GM12872 (cell line): ENCODE data around the gene TRPV3.

Experiments
- TF ChIP-seq, protein P1 (sequence below): IDR thresholded peaks from 3 replicates; pipeline ENCODE4 v1.5.1; 2011; ENCODE audit warnings: low read depth, mild to moderate bottlenecking, low read length, moderate library complexity; ENCODE audit not compliant: insufficient read depth

The TRPV3 gene

GRCh38 chr17:3475812-3476610 is 81.6 kb downstream of the TRPV3 start, which contains the start of gene ASPA:
Gene ASPA, plus strand, starts transcription at chr17:3475997. Its CDS starts 163 bp downstream, at chr17:3476160.
- TF ChIP-seq, protein P1, sequence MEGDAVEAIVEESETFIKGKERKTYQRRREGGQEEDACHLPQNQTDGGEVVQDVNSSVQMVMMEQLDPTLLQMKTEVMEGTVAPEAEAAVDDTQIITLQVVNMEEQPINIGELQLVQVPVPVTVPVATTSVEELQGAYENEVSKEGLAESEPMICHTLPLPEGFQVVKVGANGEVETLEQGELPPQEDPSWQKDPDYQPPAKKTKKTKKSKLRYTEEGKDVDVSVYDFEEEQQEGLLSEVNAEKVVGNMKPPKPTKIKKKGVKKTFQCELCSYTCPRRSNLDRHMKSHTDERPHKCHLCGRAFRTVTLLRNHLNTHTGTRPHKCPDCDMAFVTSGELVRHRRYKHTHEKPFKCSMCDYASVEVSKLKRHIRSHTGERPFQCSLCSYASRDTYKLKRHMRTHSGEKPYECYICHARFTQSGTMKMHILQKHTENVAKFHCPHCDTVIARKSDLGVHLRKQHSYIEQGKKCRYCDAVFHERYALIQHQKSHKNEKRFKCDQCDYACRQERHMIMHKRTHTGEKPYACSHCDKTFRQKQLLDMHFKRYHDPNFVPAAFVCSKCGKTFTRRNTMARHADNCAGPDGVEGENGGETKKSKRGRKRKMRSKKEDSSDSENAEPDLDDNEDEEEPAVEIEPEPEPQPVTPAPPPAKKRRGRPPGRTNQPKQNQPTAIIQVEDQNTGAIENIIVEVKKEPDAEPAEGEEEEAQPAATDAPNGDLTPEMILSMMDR: no peak

DNA sequence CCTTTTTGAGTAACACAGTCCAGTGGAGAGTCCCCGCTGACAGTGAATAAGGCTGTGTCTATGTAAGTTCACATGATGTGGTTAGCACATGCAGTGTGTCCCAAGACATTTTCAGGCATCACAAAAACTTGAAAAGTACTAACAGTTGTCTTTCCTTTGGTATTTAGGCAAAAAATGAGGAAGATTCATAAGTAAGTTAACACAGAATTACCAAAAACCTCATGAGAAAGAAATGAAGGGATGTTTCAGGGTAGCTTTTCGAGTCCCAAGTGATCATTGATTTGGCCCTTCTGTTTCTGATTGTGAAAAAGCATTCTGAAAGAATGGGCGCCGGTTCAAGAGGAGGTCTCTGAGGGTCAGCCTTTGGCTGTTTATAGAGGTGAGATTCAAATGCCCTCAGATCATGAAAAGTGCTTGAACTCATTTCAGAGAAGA is 82.3 kb downstream of the TRPV3 start:
- TF ChIP-seq, protein P1: no peak

- TF ChIP-seq, protein P1: no peak
Observed at GRCh38 chr17:3474212-3474611, 83.4 kb downstream of the TRPV3 start.

DNA sequence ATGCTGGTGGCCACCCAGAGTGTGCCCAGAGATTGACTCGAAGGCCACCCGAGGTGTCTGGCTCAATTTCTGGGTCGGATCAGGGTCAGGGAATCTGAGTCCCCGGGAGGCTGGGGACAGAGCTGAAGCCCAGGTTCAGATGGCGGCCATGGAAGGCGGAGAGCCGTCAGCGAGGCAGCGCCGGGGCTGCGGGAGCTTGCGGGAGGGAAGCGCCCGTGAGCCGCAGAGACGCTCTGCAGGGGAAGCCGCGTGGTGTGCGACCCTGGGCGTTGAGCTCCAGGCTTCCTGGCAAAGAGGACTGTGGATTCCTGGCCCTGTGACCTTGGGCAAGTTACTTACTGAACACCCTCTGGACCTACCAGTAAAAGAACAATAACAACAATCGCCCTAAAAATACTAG is 85.5 kb downstream of the TRPV3 start:
- TF ChIP-seq, protein P1: no peak

DNA sequence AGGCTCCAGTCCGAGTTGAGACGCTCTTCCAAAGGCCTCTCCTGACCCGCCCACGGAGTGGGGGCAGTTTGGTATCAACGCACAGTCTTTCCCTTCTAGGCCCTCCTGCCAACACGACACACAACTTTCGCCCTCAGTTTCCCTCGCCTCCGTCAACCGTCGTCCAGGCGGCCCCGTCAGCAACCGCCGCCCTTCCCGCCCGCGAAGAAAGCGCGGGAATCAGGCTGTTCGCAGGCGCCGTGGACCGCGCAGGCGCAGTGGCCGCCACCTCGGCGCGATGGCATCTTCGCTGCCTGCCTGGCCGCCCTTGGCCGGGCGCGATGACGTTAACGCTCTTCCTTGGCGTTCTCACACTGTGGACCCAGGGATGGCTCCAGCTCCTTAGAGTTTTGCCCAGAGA is 86.0 kb downstream of the TRPV3 start, which contains the start of gene SPATA22:
TSS of gene SPATA22 (minus strand) at position 221 of the 400 bp plus-strand sequence. CDS start 2,494 bp downstream, outside the sequence.
- TF ChIP-seq, protein P1: no peak

- TF ChIP-seq, protein P1: no peak
Observed at GRCh38 chr17:3469529-3469928, 88.1 kb downstream of the TRPV3 start.
